ENCODE results near the gene NLK. TPM values are rescaled to one million over a fixed set of nuclear protein-coding genes. Genes with fewer than 3 reads are reported as not detected.

The NLK gene
- total and polyA plus RNA-seq, 2 of the 13 experiments (the other 11 are each of a cell fraction or from before 2014, with no cell fraction given): 13.4 to 14.6 TPM

- TF ChIP-seq ZBTB10 (CRISPR knock-in tag; IDR thresholded peaks at IDR 0.05; ENCODE audit: borderline replicate concordance) (no peak), ZNF547 (CRISPR knock-in tag; IDR thresholded peaks at IDR 0.05) (no peak), CBX2 (IDR thresholded peaks at IDR 0.05; ENCODE audit: low read depth, low read length) (no peak), CBX2 (CRISPR knock-in tag; IDR thresholded peaks at IDR 0.05; ENCODE audit: low read depth) (no peak), SCMH1 (CRISPR knock-in tag; IDR thresholded peaks at IDR 0.05; ENCODE audit: borderline replicate concordance) (no peak), WIZ (CRISPR knock-in tag; IDR thresholded peaks at IDR 0.05) (peak; percentile 70; the same call in 1 of the 2 replicates), ZFYVE20 (CRISPR knock-in tag; IDR thresholded peaks at IDR 0.05; ENCODE audit: borderline replicate concordance, low read depth) (no peak), CENPBD1 (CRISPR knock-in tag; IDR thresholded peaks at IDR 0.05; ENCODE audit: borderline replicate concordance, low read depth) (no peak), GATAD1 (CRISPR knock-in tag; IDR thresholded peaks at IDR 0.05) (no peak), RXRA (CRISPR knock-in tag; IDR thresholded peaks at IDR 0.05) (no peak), NFKB2 (CRISPR knock-in tag; IDR thresholded peaks at IDR 0.05; ENCODE audit: borderline replicate concordance) (no peak), HBP1 (CRISPR knock-in tag; IDR thresholded peaks at IDR 0.05; ENCODE audit: low read depth) (peak; percentile 61; the same call in 1 of the 2 replicates), TBX2 (CRISPR knock-in tag; IDR thresholded peaks at IDR 0.05; ENCODE audit: borderline replicate concordance) (no peak), SRY (CRISPR knock-in tag; IDR thresholded peaks at IDR 0.05) (0 out of 2 replicates have a peak, but pooled peaks have one; percentile 43), ZNF580 (CRISPR knock-in tag; IDR thresholded peaks at IDR 0.05; ENCODE audit: borderline replicate concordance, low read depth) (peak; percentile 64; the same call in 1 of the 2 replicates), CTCF (CRISPR knock-in tag; IDR thresholded peaks at IDR 0.05) (peak; percentile 29; the same call in 1 of the 2 replicates), HOXA5 (CRISPR knock-in tag; IDR thresholded peaks at IDR 0.05) (no peak), ZNF431 (CRISPR knock-in tag; IDR thresholded peaks at IDR 0.05; ENCODE audit: borderline replicate concordance, low read depth) (no peak), ZBTB25 (CRISPR knock-in tag; IDR thresholded peaks at IDR 0.05) (0 out of 2 replicates have a peak, but pooled peaks have one; percentile 65), RFXANK (CRISPR knock-in tag; IDR thresholded peaks at IDR 0.05) (no peak), NR3C1 (CRISPR knock-in tag; IDR thresholded peaks at IDR 0.05) (no peak), ATF1 (CRISPR knock-in tag; IDR thresholded peaks at IDR 0.05) (no peak), ZSCAN12 (CRISPR knock-in tag; IDR thresholded peaks at IDR 0.05) (no peak)
These were observed 34.0 kb upstream of the NLK start (continued) for GRCh38 chr17:28008513-28008912.
